Subcutaneous abdominal adipose tissue (tissue), 5 donors: ENCODE measurements around the gene SGCB.

Source experiments
- H3K27ac ChIP-seq: one replicate; pipeline ENCODE4 v1.7.0; 2013; ENCODE audit warnings: low read depth, mild to moderate bottlenecking, inconsistent platforms, low read length, moderate library complexity
- H3K27me3 ChIP-seq, 5 donors: one replicate each; pipeline ENCODE4 v1.7.0; 2013; ENCODE audit warnings: low read length in 5 of 5, inconsistent platforms in 1 of 5; ENCODE audit not compliant: control insufficient read depth in 5 of 5, insufficient read depth in 4 of 5
- H3K36me3 ChIP-seq, 5 donors: one replicate each; pipeline ENCODE4 v1.7.0; 2013; ENCODE audit warnings: low read length in 5 of 5; ENCODE audit not compliant: control insufficient read depth in 5 of 5, insufficient read depth in 5 of 5
- H3K4me1 ChIP-seq, 5 donors: one replicate each; pipeline ENCODE4 v1.7.0; 2013; ENCODE audit warnings: low read length in 5 of 5, mild to moderate bottlenecking in 3 of 5, moderate library complexity in 1 of 5; ENCODE audit not compliant: control insufficient read depth in 5 of 5, insufficient read depth in 5 of 5
- H3K4me3 ChIP-seq, 5 donors: one replicate each; pipeline ENCODE4 v1.7.0; 2013; ENCODE audit warnings: low read length in 5 of 5, low read depth in 1 of 5
- H3K9ac ChIP-seq, 5 donors: one replicate each; pipeline ENCODE4 v1.7.0; 2013; ENCODE audit warnings: low read length in 5 of 5, mild to moderate bottlenecking in 4 of 5, moderate library complexity in 3 of 5
- H3K9me3 ChIP-seq, 5 donors: one replicate each; pipeline ENCODE4 v1.7.0; 2013; ENCODE audit warnings: low read length in 5 of 5; ENCODE audit not compliant: control insufficient read depth in 5 of 5
- donor health status: healthy.
- donor health status: healthy.
- donor health status: healthy.
- donor health status: healthy.
- donor health status: healthy.

The SGCB gene

GRCh38 chr4:52054254-52054653 is 16.2 kb upstream of the SGCB start:
- Histone ChIP-seq H3K9me3 (no peaks in the 10 kb centered on the region), H3K4me3 (no peak overlapping the region), H3K27ac (no peak overlapping the region), H3K27me3 (peaks cover 0 to 2% (median under 1%) of the 10 kb centered on the region in 5 donors), H3K4me1 (peaks cover 0 to 35% (median 27%) of the 10 kb centered on the region in 5 donors), H3K9ac (no peak overlapping the region), H3K36me3 (no peaks in the 10 kb centered on the region)

- Histone ChIP-seq H3K9me3 (no peaks in the 10 kb centered on the region), H3K27ac (no peak overlapping the region), H3K4me1 (peaks cover 0 to 26% (median 18%) of the 10 kb centered on the region in 5 donors), H3K27me3 (peaks cover 0 to 5% (median 3%) of the 10 kb centered on the region in 5 donors), H3K36me3 (no peaks in the 10 kb centered on the region), H3K9ac (no peak overlapping the region), H3K4me3 (peak overlapping the region; percentile 46 to 85 (median 79))
Observed at GRCh38 chr4:52052475-52052780, 14.3 kb upstream of the SGCB start.

- H3K9me3 ChIP-seq, result no peaks in the 10 kb centered on the region
- H3K27ac ChIP-seq, result peak overlapping the region; percentile 37
- no peaks in the 10 kb centered on the region for H3K36me3 ChIP-seq
- H3K27me3 ChIP-seq, result peaks cover 0 to 5% (median 3%) of the 10 kb centered on the region in 5 donors
- peaks cover 0 to 21% (median 18%) of the 10 kb centered on the region in 5 donors for H3K4me1 ChIP-seq
- peak overlapping the region in 3 of 5 donors; percentile 40 to 69 (median 61) for H3K9ac ChIP-seq
- H3K4me3 ChIP-seq, result peak overlapping the region; percentile 65 to 85 (median 79)
Observed at GRCh38 chr4:52051615-52052474, 13.7 kb upstream of the SGCB start.

- Histone ChIP-seq H3K9me3 (no peaks in the 10 kb centered on the region), H3K9ac (peak within 1 kb of the TSS in 3 of 5 donors; percentile 40 to 69 (median 61)), H3K27ac (peak within 1 kb of the TSS; percentile 37), H3K4me3 (peak within 1 kb of the TSS; percentile 65 to 85 (median 79)), H3K27me3 (peaks cover 0 to 5% (median 3%) of the 10 kb centered on the region in 5 donors), H3K4me1 (peaks cover 0 to 21% (median 18%) of the 10 kb centered on the region in 5 donors), H3K36me3 (no peaks in the 10 kb centered on the region)
Observed at GRCh38 chr4:52051213-52051614, 13.1 kb upstream of the SGCB start, which contains the start of gene SPATA18. TSS of gene SPATA18 (plus strand) at chr4:52051304. CDS start at chr4:52051705, 401 bp downstream.

GRCh38 chr4:52049266-52049665 is 11.2 kb upstream of the SGCB start:
- Histone ChIP-seq H3K4me3 (no peak overlapping the region), H3K9ac (no peak overlapping the region), H3K4me1 (peaks cover 0 to 21% (median 18%) of the 10 kb centered on the region in 5 donors), H3K9me3 (no peaks in the 10 kb centered on the region), H3K27me3 (peaks cover 0 to 5% (median 3%) of the 10 kb centered on the region in 5 donors), H3K27ac (no peak overlapping the region), H3K36me3 (no peaks in the 10 kb centered on the region)

- H3K27ac ChIP-seq, result no peak overlapping the region
- no peak overlapping the region for H3K9ac ChIP-seq
- H3K4me1 ChIP-seq, result no peaks in the 10 kb centered on the region
- H3K36me3 ChIP-seq, result no peaks in the 10 kb centered on the region
- peaks cover 0 to 3% (median 3%) of the 10 kb centered on the region in 5 donors for H3K27me3 ChIP-seq
- H3K4me3 ChIP-seq, result no peak overlapping the region
- no peaks in the 10 kb centered on the region for H3K9me3 ChIP-seq
Observed at GRCh38 chr4:52045028-52045427, 6.9 kb upstream of the SGCB start.

GRCh38 chr4:52037689-52038102 is 403 bp downstream of the SGCB start:
- Histone ChIP-seq H3K4me1 (peaks cover 0 to 29% (median 27%) of the 10 kb centered on the region in 5 donors), H3K36me3 (peaks cover 0 to 3% (median 0%) of the 10 kb centered on the region in 5 donors), H3K4me3 (peak overlapping the region; percentile 76 to 88 (median 78)), H3K27ac (no peak overlapping the region), H3K9me3 (no peaks in the 10 kb centered on the region), H3K27me3 (no peaks in the 10 kb centered on the region), H3K9ac (peak overlapping the region in 4 of 5 donors; percentile 55 to 75 (median 65))

- Histone ChIP-seq H3K36me3 (peaks cover 0 to 4% (median 2%) of the 10 kb centered on the region in 5 donors), H3K27me3 (no peaks in the 10 kb centered on the region), H3K9me3 (no peaks in the 10 kb centered on the region), H3K4me1 (peaks cover 0 to 29% (median 27%) of the 10 kb centered on the region in 5 donors), H3K4me3 (peak overlapping the region; percentile 76 to 88 (median 78)), H3K27ac (no peak overlapping the region), H3K9ac (peak overlapping the region in 3 of 5 donors; percentile 55 to 75 (median 68))
Observed at GRCh38 chr4:52036886-52037530, 1.1 kb downstream of the SGCB start.

GRCh38 chr4:52035190-52035589 is 2.9 kb downstream of the SGCB start:
- Histone ChIP-seq H3K27ac (no peak overlapping the region), H3K9ac (no peak overlapping the region), H3K36me3 (peaks cover 2 to 8% (median 4%) of the 10 kb centered on the region in 5 donors), H3K4me1 (peaks cover 0 to 29% (median 27%) of the 10 kb centered on the region in 5 donors), H3K4me3 (no peak overlapping the region), H3K9me3 (no peaks in the 10 kb centered on the region), H3K27me3 (no peaks in the 10 kb centered on the region)

- peaks cover 8 to 22% (median 12%) of the 10 kb centered on the region in 5 donors for H3K36me3 ChIP-seq
- no peaks in the 10 kb centered on the region for H3K9me3 ChIP-seq
- H3K27ac ChIP-seq, result no peak overlapping the region
- no peak overlapping the region for H3K4me3 ChIP-seq
- H3K4me1 ChIP-seq, result peaks cover 0 to 16% (median 15%) of the 10 kb centered on the region in 5 donors
- H3K27me3 ChIP-seq, result no peaks in the 10 kb centered on the region
- H3K9ac ChIP-seq, result no peak overlapping the region
Observed at GRCh38 chr4:52032005-52032404, 6.1 kb downstream of the SGCB start.
